Measurements from ENCODE around the gene B3GAT2.

The B3GAT2 gene

GRCh38 chr6:70841112-70841511 is 115.7 kb downstream of the B3GAT2 start:
- no peak for DNase-seq

- no peak for DNase-seq
Observed at GRCh38 chr6:70839286-70840266, 117.3 kb downstream of the B3GAT2 start.

- DNase-seq, result no peak
Observed at GRCh38 chr6:70838907-70839285, 118.0 kb downstream of the B3GAT2 start.

DNA sequence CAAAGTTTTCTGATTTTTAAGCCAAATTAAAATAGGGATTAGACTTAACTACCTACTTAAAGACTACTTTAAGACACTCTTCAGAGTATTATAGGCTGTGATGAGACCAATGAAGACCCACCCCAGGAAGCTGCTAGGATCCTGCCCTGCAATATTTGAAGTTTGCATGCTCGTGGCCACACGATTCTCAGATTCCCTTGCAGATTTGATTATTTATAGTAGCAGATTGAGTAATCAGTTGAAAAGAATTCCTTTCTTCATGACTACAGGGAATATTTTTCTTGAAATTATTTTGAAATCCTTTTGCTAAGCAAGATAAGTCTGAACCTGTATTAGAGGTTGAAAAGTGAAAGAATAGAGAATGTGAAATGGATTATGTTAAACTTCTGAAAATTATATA is 122.3 kb downstream of the B3GAT2 start:
- DNase-seq, result no peak

DNA sequence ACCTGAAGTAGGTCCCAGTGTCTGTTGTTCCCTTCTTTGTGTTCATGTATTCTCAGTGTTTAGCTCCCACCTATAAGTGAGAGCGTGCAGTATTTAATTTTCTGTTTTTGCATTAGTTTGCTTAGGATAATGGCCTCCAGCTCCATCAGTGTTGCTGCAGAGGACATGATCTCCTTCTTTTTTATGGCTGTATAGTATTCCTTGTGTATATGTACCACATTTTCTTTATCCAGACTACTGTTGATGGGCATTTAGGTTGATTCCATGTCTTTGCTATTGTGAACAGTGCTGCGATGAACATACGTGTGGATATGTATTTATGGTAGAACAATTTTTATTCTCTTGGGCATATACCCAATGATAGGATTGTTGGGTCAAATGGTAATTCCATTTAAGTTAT is 125.4 kb downstream of the B3GAT2 start:
- DNase-seq, result no peak

DNA sequence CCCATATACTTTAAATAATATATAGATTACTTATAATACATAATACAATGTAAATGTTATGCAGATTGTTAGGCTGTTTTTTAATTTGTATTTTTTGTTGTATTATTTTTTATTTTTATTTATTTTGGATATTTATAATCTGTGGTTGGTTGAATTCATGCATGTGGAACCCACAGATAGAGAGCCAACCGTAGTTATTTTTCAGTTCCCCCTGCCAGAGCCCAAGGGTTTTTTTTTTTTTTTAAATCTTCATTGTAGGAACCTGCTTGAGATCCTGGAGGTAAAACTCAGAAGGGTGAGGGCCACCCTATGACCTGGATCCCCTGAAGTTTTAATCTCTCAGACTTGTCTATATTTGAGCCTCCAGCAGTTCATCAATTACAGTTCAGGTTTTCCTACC is 133.2 kb downstream of the B3GAT2 start:
- DNase-seq, result no peak

DNA sequence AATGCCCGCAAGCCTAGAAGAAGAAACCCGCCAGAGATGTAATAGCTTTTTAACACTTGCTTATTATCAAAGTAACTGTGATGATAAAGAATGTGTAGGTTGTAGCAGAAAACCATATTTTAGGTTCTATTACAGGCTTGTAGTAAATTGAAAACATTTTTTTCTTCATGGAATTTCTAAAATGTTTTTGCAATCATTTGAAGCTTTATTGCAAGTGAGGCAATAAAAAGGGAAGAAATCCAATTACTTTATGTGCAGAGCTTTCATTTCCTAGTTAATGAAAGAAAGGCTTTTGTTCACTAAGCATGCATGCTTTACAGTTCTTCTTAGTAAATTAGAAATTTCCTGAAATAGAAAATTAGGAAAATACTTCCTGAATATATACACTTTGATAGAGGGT is 135.1 kb downstream of the B3GAT2 start:
- no peak for DNase-seq

DNA sequence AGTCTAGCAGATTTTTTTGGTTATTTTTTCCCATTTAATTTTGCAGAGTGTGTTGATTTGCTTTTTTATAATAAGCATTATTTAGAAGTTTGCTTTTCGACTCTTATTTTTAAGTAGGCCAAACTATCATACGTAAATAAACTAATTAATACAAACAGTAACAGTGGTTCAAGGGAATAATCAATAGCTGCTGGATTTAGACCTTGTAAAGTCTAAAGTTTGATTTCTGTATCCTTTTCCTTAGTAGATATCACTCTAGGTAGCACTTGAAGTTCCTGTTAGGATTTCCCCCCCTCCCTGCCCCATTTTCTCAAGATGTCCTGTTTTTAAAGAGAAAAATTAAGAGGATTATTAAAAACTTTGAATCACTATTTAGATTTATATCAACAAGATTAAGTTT is 136.1 kb downstream of the B3GAT2 start:
- DNase-seq, result no peak

DNA sequence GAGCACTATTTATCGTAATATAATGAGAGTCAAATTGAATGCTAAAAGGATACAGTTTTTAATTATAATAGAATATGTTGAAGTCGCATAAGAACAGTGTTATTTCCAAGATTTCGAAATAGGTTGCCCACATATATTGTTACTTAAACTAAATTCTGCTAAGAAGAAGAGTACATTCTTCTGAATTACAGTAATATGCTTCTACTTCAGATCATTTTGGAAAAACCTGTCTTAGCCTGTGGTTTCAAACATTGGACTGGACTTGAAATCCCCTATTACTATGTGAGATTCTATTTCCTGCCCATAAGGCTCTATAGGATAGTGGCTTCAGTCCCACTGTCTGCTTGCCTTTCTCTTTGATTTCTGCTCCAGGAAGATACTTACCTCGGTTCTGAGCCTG is 137.2 kb downstream of the B3GAT2 start:
- DNase-seq, result no peak

GRCh38 chr6:70813885-70814284 is 143.0 kb downstream of the B3GAT2 start:
- no peak for DNase-seq

DNA sequence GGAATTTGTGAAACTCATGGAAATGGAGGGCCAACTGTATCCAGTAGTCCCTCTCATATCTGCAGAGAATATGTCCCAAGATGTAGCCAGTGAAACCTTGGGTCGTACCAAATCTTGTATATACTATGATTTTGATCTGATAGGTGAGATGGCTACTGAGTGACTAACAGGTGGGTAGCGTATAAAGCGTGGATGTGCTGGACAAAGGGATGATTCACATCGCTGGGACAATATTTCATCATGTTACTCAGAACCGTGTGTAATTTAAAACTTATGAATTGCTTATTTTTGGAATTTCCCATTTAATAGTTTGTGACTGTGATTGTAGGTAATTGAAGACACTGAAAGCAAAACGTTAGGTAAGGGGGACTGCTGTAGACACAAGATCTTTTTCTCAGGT is 145.1 kb downstream of the B3GAT2 start:
- no peak for DNase-seq

Data from CD4-positive, alpha-beta T cell treated with Interferon gamma for 1 hour (primary cell).